ENCODE measurements around the gene TIGIT. TPM values are rescaled to one million over a fixed set of nuclear protein-coding genes. Genes with fewer than 3 reads are reported as not detected.
A peak's percentile ranks its signal among the peaks of the same experiment; 100 is the strongest.

TIGIT gene
- total RNA-seq: 1 to 10 TPM in 1 of 5 donors, under 1 TPM in 2, not detected in 2; 0.29 to 1.1 (median 0.58) TPM
- polyA plus RNA-seq: 1 to 10 TPM in 1 of 3 donors, under 1 TPM in 2; 0.25 to 1.2 (median 0.43) TPM
- long read RNA-seq, donor 1: 0 reads
- long read RNA-seq, donor 2: 0 reads
- long read RNA-seq, donor 3: 0 reads
- long read RNA-seq, donor 4: 0 reads
- long read RNA-seq, donor 5: 0 reads
- long read RNA-seq, donor 6: 0 reads
- long read RNA-seq, donor 7: 0 reads
- long read RNA-seq, donor 8: 0 reads
- long read RNA-seq, donor 9: 0 reads
- long read RNA-seq, donor 10: 0 reads

GRCh38 chr3:114293838-114294535 lies at the start of gene TIGIT:
TSS of gene TIGIT (plus strand) at chr3:114294028. CDS start at chr3:114294062, 34 bp downstream.
- no peak for DNase-seq
- Histone ChIP-seq H3K4me3 (no peak within 1 kb of the TSS), H3K36me3 (no peaks in the 10 kb centered on the region), H3K4me1 (no peaks in the 10 kb centered on the region), H3K9me3 (no peaks in the 10 kb centered on the region), H3K27ac (peak within 1 kb of the TSS in 3 of 5 donors; percentile 13 to 36 (median 30)), H3K27me3 (no peaks in the 10 kb centered on the region)
- intact Hi-C loops (cut with DNase I; ENCODE audit: low total_unique reads): no loop called here
- 83 to 90% (median 87%) methylated on average over 7 of the region's 7 CpGs for WGBS, 5 donors
- TF ChIP-seq EP300 (IDR thresholded peaks at IDR 0.05) (no peak), POLR2AphosphoS5 (IDR thresholded peaks at IDR 0.05) (no peak), POLR2A (IDR thresholded peaks at IDR 0.05) (no peak), CTCF (IDR thresholded peaks at IDR 0.05) (no peak)

- H3K27me3 ChIP-seq: no peaks in the 10 kb centered on the region
- no peaks in the 10 kb centered on the region for H3K4me1 ChIP-seq
- H3K36me3 ChIP-seq: no peaks in the 10 kb centered on the region
- 46 to 78% (median 64%) methylated on average over 1 of the region's 1 CpG for WGBS, 5 donors
- peaks cover 0 to 11% (median 0%) of the 10 kb centered on the region in 4 donors for H3K9me3 ChIP-seq
- TF ChIP-seq EP300 (IDR thresholded peaks at IDR 0.05): no peak
- H3K27ac ChIP-seq: no peak overlapping the region
- H3K4me3 ChIP-seq: no peak overlapping the region
- DNase-seq: no peak
- intact Hi-C loops (cut with DNase I; ENCODE audit: low total_unique reads): no loop called here
Measured at GRCh38 chr3:114252954-114253353, 40.9 kb upstream of the TIGIT start.

GRCh38 chr3:114253505-114253904 lies 40.3 kb upstream of the TIGIT start:
- TF ChIP-seq EP300 (IDR thresholded peaks at IDR 0.05) (no peak), POLR2AphosphoS5 (IDR thresholded peaks at IDR 0.05) (no peak), POLR2A (IDR thresholded peaks at IDR 0.05) (no peak), CTCF (IDR thresholded peaks at IDR 0.05) (no peak)
- Histone ChIP-seq H3K27me3 (no peaks in the 10 kb centered on the region), H3K4me3 (no peak overlapping the region), H3K27ac (no peak overlapping the region), H3K9me3 (peaks cover 0 to 17% (median 0%) of the 10 kb centered on the region in 4 donors), H3K4me1 (no peaks in the 10 kb centered on the region), H3K36me3 (no peaks in the 10 kb centered on the region)
- intact Hi-C loops (cut with DNase I; ENCODE audit: low total_unique reads): no loop called here
- DNase-seq: no peak
- WGBS, 5 donors: 68 to 95% (median 89%) methylated on average over 1 of the region's 1 CpG

- DNase-seq: no peak
- WGBS, 5 donors: 88 to 97% (median 90%) methylated on average over 1 of the region's 1 CpG
- no peak overlapping the region for H3K27ac ChIP-seq
- no peaks in the 10 kb centered on the region for H3K27me3 ChIP-seq
- H3K4me1 ChIP-seq: no peaks in the 10 kb centered on the region
- H3K4me3 ChIP-seq: no peak overlapping the region
- no peak for TF ChIP-seq CTCF (IDR thresholded peaks at IDR 0.05)
- no peak for TF ChIP-seq EP300 (IDR thresholded peaks at IDR 0.05)
- TF ChIP-seq POLR2AphosphoS5 (IDR thresholded peaks at IDR 0.05): no peak
- H3K36me3 ChIP-seq: no peaks in the 10 kb centered on the region
- H3K9me3 ChIP-seq: peaks cover 0 to 32% (median 3%) of the 10 kb centered on the region in 4 donors
- intact Hi-C loops (cut with DNase I; ENCODE audit: low total_unique reads): no loop called here
Measured at GRCh38 chr3:114259566-114259965, 34.3 kb upstream of the TIGIT start.

- DNase-seq: no peak
- no peaks in the 10 kb centered on the region for H3K27me3 ChIP-seq
- H3K4me1 ChIP-seq: no peaks in the 10 kb centered on the region
- H3K36me3 ChIP-seq: no peaks in the 10 kb centered on the region
- intact Hi-C loops (cut with DNase I; ENCODE audit: low total_unique reads): no loop called here
- H3K27ac ChIP-seq: no peak overlapping the region
- H3K9me3 ChIP-seq: peaks cover 0 to 32% (median 3%) of the 10 kb centered on the region in 4 donors
- H3K4me3 ChIP-seq: no peak overlapping the region
- TF ChIP-seq CTCF (IDR thresholded peaks at IDR 0.05): no peak
- TF ChIP-seq EP300 (IDR thresholded peaks at IDR 0.05): no peak
- TF ChIP-seq POLR2A (IDR thresholded peaks at IDR 0.05): no peak
- no peak for TF ChIP-seq POLR2AphosphoS5 (IDR thresholded peaks at IDR 0.05)
Measured at GRCh38 chr3:114260152-114260551, 33.7 kb upstream of the TIGIT start.
